Activated CD4-positive, alpha-beta T cell treated with anti-CD3 and anti-CD28 coated beads, Interleukin-2, Interleukin-4, amounts not matched to agents 100 ng/mL and 50 ng/mL, durations not matched to agents 16 hours and 8 hours (primary cell): ENCODE data around the gene CDC42SE2.
"Not testable (repeated sequence)": the region's sequence is repeated elsewhere in the genome, so short reads cannot be mapped to it uniquely, and the experiment has no call there.

Experiments used
- DNase-seq: peaks from one replicate; pipeline ENCODE4 v3.0.0-alpha.2; 2020; ENCODE audit warnings: low spot score

CDC42SE2 gene

DNA sequence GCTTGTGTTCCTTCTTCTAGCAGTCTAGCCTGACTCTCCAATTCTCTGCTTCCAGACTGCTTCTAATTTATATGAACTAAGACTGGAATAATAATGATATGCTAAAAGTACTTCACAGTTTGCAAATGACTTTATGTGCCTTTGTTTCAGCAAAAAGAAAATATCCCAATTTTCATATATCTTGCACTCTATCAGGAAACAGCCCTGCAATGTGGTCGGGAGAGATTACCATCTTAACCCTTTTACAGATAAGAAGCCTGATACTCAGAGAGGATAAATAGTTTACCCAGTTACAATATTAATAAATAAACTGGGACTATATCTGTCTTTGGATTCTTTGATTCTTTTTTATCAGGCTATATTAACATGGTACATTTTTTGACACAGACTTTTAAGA lies 126.0 kb downstream of the CDC42SE2 start:
- no peak for DNase-seq

DNA sequence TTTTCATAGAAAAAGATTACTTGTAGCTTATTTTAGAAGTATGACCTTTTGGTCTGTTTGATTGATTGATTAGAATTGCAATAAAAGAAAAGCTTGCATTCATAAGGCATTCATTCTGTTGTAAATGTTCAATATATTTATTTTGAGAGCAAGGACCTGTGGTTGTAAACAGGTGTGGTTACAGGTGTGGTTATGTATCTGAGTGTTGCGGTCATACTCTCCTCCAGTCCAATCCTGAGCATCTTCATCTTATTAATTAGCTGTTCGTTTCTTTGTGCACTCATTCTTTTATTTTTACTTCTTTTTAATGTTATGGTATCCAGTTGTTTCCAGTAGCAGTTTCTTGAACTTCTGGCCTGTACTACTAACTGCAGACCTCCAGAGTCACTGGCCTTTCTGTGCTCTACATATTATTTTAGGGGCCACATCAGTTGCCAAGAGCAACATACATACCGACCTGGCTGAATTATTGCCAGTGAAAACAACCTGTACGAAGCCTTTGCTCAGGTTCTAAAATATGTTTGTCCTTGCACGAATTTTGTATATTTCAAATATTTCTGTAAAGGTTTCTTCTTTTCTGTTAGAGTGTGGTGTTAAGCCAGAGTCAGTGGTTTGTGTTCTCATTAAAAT lies 128.7 kb downstream of the CDC42SE2 start:
- no peak for DNase-seq

DNA sequence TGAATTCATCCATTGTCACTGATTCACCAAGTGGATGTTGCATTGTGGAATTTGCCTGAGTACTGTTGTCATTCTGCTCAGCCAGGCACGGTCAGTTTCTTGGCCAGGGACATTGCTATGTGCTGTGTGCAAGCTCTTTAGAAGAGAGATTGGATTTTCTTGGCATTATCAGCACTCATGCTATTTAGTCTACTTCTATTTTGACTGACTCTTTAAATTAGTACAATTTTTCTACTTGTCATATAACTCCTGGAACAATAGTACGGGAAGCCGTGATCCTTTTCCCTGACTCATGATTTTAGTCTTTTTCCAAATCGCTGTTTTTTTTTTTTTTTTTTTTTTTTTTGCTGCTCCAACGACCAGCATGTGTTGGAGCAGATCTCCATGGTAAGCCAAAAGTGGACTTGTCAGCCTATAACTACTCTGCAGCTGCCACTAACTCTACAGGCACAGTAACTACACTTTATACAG lies 129.7 kb downstream of the CDC42SE2 start:
- DNase-seq: no peak

DNA sequence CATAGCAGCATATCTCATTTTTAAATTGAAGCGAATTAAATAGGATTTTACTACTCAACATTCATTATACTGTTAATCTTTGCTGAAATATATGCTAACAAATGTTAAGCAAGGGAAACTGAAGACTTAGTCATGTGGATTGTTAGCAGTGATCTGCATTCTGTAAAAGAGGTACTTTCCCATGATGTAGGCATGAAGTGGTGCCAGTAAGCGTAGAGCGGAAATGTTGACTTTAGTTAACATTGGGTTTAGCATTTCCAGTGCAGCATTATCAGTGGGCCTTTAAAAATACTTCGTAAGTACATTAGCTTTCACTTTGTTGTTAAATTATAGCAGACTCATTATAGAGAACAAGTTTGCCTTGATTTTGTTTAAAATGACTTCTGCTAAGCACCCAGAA lies 130.3 kb downstream of the CDC42SE2 start:
- peak; percentile 83 for DNase-seq

DNA sequence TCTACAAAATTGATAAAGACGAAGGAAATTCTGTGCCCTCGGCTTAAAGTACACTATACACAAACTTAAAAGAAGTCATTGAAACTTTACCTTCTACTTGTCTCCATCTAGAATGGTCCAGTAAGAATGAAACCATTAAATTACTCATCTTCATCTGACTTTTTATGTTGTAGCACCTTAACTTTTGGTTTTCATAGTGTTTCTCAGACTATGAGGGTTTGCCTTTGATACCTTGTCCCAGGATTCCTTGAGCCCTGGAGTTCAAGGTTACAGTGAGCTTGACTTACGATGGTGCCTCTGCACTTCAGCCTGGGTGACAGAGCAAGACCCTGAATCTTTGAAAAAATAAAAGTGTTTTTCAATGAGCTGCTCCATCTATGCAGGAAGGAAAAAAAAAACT lies 132.2 kb downstream of the CDC42SE2 start:
- peak; percentile 80 for DNase-seq

DNA sequence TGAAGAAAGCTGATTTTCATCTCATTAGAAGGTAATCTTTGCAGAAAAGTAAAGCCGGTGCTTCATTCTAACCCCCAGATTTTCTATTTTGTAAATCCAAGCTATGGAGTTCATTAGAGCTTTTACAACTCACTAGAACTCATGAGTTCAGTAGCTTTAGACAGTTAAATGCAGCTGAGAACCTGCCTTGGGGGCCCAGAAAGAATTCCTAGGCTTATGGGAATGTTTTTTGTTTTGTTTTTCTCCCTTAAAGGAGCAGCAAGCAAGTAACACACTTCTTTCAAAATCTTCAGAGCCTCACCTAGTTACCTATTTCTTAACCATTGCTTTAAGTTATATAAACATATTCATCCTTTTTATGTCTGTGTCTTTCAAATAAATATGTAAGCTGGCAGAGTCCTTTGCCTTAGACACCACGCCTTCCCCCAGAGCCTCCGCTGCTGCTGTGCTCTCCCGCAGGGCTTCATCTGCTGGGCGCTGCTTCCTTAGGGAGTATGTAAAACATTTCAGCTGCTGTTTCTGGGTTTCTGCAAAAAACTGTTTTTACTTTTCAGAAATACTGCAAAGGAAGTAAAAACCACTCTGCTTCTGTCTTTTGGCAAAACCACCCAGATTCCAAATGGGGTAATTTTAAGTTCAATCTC lies 132.9 kb downstream of the CDC42SE2 start:
- DNase-seq: no peak

DNA sequence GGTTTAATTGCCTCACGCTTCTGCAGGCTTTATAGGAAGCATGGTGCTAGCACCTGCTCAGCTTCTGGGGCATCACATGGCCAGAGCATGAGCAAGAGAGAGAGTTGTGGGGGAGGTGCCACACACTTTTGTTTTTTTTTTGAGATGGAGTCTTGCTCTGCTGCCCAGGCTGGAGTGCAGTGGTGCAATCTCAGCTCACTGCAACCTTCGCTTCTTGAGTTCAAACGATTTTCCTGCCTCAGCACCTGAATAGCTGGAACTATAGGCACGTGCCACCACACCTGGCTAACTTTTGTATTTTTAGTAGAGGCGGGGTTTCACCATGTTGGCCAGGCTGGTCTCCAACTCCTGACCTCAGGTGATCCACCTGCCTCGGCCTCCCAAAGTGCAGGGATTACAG lies 135.2 kb downstream of the CDC42SE2 start:
- not testable (repeated sequence) for DNase-seq

DNA sequence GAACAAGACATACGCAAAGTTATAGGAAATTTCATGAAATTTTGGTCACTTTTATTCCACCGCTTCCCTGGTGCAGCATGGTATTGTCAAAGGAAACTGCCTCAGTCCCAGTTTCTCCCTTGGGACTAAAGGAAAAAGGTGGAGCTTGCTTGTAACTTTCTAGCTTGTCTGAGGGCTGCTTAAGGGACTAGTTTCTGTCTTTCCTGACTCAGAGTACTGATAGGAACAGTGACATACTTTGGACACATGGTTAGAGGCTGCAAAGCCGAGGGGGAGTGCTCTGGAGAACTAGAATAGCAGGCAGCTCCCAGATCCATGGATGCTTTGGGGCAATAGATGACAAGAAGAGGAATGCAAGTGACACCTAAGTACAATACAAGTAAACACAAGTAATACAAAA lies 136.7 kb downstream of the CDC42SE2 start:
- no peak for DNase-seq

DNA sequence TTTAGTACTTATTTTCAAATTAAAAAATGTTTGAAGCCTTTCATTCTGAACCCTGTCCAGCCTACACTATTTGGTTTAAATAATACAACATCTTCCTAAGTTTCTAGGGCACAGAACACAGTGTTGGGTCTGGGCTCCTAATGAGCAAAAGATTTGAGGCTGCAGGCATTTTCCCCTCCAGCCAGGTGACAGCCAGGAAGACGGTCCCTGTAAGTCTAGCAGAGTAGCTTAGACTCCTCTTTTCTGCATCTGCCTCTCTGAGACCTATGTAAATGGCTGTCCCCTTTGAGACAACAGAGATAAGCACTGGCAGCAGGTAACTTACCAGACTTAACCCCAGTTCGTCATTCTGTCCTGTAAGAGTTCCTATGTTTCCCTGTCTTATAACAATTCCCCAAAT lies 141.8 kb downstream of the CDC42SE2 start:
- DNase-seq: no peak

DNA sequence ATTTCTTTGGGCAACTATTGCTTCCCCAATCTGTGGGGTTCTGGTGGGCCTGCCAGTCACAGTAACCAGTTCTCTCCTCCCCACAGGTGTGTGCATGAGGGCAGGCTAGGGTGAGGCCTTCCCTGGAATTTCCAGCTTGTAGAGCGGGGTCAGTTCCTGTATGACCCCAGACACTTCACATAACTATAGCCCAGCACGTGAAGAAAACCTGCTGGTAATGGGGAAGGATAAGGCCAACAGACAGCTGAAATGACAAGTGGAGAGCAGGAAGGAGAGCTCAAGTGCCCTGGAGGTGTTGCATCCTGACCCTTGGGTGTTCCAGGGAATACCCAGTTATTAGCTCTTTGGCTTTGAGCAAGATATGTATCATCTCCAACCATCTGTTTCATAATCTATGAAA lies 142.2 kb downstream of the CDC42SE2 start:
- DNase-seq: no peak

DNA sequence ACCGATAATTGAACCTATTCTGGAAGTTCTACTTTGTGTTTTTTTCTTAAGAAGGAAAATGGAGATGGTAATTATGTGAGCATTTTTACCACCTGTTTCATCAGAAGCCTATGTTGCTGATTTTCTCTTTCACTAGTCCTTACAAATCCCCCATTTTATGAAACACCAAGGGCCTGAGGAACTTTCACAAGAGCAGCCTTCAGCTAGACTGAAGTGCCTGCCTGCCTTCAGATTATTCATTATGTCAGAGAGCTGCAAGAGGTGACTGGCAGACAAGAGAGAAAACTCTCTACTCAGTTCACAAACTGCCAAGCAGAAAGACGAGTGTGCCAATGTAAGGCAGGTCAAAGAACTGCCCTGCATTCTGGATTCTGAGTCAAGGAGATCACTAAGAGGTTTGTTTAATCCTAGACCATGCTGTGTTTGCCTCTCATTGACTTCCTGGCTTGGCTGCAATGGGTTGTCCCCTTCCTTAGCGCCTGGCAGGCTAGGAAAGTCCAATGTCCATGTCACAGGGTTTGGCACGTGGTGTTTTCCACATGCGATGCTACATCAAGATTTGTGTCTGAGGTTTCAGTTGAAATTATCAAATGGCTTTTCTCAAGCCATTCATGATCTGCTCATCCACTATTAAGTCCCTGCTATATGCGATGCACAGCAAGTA lies 143.3 kb downstream of the CDC42SE2 start:
- DNase-seq: no peak

DNA sequence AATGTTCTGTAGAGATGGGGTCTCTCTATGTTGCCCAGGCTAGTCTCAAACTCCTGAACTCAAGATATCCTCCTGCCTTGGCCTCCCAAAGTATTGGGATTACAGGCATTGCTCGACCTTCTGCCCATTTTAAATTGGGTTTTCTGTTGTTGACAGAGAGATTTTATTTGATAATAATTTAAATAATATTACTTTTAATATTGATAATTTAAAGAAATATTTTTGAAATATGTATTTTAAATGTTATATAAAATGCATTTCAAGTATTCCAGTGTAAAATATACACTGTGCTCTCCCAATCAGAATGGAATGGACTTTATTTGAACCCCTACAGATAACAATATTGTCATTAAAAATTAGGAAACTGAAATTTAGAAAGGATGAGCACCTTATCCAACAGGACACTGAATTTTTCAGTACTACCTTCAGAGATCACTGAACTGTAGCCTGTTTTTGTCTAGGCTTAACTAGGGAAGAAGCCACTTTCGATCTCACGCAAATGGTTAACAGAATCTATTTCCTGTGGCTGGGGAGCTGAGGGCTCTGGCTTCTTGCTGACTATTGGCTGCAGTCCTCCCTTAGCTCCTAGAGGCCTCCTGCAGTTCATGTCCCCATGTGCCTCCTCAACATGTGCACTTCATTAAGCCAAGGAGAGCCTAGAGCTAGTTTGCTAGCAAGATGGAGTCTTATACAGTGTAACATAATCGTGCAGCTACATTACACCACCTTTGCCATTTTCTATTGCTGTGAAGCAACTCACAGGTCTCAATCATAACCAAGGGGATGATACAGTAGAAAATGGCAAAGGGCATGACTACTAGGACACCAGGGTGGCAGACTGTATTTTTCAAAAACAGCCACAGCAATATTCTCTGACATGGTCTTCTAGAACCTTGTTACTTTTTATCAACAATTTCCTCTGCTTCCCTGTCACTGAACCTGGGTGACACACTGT lies 150.0 kb downstream of the CDC42SE2 start:
- DNase-seq: peak; percentile 62

DNA sequence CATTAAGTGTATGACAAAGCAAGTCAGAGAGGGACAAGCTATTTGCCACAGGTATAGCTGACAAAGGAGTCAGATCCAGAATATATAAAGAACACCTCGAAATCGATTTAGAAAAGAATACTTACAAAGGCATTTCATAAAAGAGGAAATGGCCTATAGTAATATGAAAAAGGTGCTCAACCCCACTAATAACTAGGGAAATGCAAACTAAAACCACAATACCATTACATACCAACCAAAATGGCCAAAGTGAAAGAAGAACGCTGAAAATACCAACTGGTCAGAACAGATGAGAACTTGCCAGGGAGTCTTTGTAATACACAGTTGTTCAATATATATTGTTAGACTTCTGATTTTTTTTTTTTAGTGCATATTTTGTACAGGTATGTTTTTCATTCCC lies 152.9 kb downstream of the CDC42SE2 start:
- DNase-seq: no peak

DNA sequence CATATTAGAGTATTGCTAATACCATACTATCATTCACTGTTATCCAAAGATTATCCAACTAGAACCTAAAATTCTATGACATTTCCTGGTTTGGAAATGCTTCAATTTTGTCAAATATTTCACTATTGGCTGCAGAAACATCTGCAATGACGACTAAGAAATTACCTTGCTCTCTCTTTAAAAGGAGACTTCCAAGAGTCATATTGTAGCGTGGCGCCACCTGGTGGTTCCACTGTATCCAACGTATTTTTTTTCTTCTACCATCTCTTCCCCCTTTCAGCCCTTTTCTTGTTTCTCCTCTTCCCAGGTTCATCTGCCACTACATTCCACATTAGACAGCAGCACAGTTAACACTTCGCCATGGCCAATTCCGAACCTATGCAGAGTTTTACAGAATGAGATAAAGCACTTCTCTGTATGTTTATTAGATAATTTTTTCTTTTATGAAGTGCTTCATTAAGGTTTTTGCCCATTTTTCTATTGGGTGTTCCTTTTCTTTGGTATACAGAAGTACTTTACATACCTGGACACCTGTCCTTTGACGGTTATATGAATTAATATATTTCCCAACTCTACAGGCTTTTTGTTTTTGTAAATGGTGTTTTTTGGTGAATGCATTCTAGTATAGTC lies 153.5 kb downstream of the CDC42SE2 start:
- DNase-seq: peak; percentile 80

DNA sequence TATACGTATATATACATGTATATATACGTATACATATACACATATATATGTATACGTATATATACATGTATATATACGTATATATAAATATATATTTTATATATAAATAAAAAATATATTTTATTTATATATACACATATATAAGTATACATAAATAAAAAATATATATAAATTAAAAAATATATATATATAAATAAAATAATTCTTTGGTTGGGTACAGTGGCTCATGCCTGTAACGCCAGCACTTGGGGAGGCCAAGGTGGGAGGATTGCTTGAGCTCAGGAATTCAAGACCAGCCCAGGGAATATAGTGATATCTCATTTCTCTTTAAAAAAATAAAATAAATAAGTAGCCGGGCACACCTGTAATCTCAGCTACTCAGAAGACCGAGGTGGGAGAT lies 155.0 kb downstream of the CDC42SE2 start:
- no peak for DNase-seq

DNA sequence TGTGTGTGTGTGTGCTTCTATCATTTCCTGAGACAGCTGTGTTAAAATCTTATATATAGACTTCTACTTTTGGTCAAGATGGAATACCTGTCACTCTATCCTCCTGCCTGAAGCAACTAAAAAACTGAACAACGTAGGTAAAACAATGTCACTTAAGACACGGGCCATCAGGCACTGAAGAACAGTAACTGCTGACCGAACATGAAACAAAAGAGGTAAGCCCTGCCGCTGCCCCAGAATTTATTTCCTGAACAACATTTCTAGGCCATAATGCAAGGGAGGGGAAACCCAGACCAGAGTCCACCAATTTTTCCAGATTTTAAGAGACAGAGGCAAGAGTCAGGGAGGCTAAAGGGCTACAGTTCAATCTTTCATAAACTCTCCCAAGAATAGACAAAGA lies 156.0 kb downstream of the CDC42SE2 start:
- no peak for DNase-seq

DNA sequence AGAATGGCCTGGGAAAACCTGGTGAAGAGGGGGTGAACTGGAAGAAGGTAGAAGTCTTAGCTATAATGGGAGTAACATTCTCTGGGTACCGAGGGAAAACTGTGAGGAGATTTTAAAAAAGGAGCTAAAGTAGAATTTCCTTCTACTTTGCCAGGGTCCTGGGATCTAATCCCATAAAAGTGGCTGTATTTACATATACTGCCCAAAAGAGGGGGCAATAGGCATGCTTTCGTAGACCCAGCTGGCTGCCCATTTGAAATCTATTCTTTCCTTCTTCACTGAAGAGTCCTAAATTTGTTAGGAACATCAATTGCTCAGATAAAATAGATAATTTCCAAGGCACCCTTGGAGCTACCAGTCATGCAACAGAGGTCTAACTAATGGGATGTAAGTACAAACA lies 159.2 kb downstream of the CDC42SE2 start:
- DNase-seq: no peak

DNA sequence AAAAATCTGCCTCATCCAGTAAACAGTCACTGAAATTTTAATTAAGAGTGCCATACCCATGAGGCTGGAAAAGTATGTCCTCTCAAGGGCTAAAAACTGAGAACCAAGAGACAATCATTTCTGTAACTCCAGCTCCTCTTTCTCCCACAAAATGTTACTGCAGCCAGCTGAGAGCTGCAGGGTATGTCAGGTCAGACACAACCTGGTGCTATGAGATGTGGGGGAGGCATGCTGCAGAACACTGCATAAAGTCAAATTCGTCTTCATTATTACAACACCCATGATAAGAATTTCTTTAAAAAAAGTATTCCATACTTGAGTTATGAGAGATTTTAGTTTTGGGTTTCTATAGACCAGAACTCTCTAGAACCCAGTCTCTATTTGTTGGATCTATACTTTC lies 162.2 kb downstream of the CDC42SE2 start:
- no peak for DNase-seq

DNA sequence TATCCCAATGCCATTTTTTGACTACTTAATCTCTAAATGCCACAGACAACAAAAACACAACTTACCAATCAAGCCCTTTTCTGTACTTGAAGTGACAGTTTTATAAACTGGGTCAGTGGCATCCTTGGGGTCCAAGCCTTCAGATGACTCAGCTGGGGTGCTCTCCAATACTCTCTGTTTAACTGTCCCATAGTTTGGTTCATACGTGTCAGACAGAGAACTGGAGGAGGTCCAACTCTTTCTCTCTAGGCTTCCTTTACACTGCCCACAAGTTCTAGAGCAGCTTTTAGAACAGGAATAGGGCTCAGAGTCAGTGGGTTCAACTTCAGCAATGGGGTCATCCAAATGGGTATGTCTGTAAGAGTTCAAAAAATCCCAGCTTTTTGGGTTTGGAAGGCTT lies 166.9 kb downstream of the CDC42SE2 start:
- DNase-seq: no peak

DNA sequence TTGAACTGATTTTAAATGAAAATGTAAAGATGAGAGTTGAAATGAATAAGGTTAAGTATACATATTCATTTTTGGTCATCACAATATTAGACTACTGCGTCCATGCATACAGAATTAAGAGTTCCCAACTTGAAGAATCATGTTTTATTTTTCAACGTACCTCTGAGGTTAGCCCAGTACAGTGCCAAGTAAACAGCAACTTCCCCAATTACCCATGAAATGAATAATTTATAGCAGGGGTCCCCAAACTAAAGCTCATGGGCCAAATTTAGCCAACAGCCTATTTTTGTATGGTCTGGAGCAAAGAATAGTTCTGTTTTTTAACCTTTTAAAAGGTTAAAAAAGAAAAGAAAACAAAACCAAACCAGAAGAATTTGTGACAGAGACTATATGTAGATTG lies 167.9 kb downstream of the CDC42SE2 start:
- no peak for DNase-seq

DNA sequence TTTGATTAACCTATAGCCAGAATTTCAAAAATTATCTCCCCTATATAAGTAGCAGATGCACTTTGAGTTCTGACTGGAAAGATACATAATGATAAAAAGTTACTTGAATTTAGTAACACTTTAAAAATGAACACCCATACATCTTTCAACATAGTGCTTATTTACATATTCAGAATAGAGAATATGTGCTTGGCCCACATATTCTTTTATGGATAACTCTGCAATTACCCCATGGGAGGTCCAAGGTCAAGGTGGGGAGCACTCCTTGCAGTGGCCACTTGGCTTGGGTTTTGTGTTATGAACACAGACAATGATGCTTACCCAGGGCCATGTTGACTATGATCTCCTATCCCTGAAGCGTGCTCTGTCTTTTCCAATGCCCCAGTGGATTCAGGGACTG lies 169.3 kb downstream of the CDC42SE2 start:
- no peak for DNase-seq

DNA sequence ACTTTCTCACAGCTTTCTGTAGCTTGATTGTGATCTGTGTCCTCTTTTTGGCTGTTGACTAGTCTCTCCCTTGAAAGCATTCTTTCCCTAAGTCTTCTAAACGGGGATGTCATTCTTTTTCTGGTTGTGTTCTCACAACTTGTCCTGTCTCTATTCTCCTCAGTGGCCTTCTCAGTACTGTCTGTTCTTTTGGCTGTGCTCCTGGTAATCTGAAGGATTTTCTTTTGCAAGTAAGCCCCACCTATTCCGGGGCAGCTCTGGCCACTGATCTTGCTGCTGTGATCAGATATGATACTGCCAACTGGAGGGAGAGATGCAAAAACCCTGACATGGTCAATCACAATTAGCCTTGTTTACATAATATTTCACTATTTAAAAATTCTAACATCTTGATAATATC lies 172.2 kb downstream of the CDC42SE2 start:
- no peak for DNase-seq
